ENCODE results near the gene RPS6KA3. TPM values are rescaled to one million over a fixed set of nuclear protein-coding genes. Genes with fewer than 3 reads are reported as not detected.

Gene RPS6KA3
- total RNA-seq, 1 donor from 2014 or later, result 9.0 TPM

DNA sequence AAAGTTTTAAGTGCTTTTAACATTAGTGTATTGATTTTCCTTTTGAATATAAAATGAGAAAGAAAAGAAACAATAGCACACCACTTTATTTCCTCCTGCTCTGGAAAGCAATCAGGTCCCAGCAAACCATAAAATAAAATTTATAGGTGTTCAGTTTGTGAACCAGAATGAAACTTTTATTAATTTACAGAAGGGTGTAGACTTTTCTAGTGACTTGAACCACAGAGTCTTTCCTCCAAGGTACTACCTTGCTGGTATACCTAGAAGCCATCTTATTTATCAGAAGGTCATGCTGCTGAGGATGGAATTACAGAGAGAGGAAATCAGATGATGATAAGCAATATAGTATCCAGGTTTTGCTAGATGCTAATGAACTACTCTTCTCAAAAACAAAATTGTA, 27.6 kb upstream of the RPS6KA3 start:
- no peaks in the 10 kb centered on the region for H3K4me1 Mint-ChIP-seq (ENCODE audit: low read depth, unreplicated experiment)
- H3K36me3 Mint-ChIP-seq (ENCODE audit: unreplicated experiment), result no peaks in the 10 kb centered on the region
- TF ChIP-seq, protein P1, sequence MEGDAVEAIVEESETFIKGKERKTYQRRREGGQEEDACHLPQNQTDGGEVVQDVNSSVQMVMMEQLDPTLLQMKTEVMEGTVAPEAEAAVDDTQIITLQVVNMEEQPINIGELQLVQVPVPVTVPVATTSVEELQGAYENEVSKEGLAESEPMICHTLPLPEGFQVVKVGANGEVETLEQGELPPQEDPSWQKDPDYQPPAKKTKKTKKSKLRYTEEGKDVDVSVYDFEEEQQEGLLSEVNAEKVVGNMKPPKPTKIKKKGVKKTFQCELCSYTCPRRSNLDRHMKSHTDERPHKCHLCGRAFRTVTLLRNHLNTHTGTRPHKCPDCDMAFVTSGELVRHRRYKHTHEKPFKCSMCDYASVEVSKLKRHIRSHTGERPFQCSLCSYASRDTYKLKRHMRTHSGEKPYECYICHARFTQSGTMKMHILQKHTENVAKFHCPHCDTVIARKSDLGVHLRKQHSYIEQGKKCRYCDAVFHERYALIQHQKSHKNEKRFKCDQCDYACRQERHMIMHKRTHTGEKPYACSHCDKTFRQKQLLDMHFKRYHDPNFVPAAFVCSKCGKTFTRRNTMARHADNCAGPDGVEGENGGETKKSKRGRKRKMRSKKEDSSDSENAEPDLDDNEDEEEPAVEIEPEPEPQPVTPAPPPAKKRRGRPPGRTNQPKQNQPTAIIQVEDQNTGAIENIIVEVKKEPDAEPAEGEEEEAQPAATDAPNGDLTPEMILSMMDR (IDR thresholded peaks at IDR 0.05; ENCODE audit: partially characterized antibody, unreplicated experiment), result no peak
- H3K9me3 Mint-ChIP-seq (ENCODE audit: unreplicated experiment), result no peaks in the 10 kb centered on the region
- H3K4me3 Mint-ChIP-seq (ENCODE audit: unreplicated experiment), result no peak overlapping the region
- no peak overlapping the region for H3K27ac Mint-ChIP-seq (ENCODE audit: unreplicated experiment)
- no peaks in the 10 kb centered on the region for H3K27me3 Mint-ChIP-seq (ENCODE audit: unreplicated experiment)
- no peak for DNase-seq

DNA sequence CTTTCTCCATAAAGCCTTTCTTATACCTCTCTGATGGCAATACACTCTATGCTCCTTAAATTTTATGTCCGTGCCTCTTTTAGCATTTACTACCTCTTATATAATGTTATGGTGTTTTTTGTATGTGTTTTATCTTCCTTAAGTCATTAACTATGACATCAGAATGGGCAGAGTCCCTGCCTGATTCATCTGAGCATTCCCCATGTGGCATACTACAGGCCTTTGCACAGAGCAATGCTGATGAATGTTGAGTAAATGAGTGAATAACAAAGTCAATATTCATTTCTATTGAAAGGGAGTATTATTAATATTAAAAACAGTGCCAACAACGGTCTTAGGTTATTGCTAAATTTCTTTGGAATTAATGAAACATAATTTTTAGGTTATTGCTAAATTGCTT, 18.8 kb upstream of the RPS6KA3 start:
- Mint-ChIP-seq H3K27me3 (ENCODE audit: unreplicated experiment) (peaks cover 2% of the 10 kb centered on the region), H3K4me3 (ENCODE audit: unreplicated experiment) (no peak overlapping the region), H3K9me3 (ENCODE audit: unreplicated experiment) (peaks cover 5% of the 10 kb centered on the region), H3K36me3 (ENCODE audit: unreplicated experiment) (no peaks in the 10 kb centered on the region), H3K27ac (ENCODE audit: unreplicated experiment) (no peak overlapping the region), H3K4me1 (ENCODE audit: low read depth, unreplicated experiment) (no peaks in the 10 kb centered on the region)
- DNase-seq, result no peak
- TF ChIP-seq, protein P1 (IDR thresholded peaks at IDR 0.05; ENCODE audit: partially characterized antibody, unreplicated experiment), result no peak

DNA sequence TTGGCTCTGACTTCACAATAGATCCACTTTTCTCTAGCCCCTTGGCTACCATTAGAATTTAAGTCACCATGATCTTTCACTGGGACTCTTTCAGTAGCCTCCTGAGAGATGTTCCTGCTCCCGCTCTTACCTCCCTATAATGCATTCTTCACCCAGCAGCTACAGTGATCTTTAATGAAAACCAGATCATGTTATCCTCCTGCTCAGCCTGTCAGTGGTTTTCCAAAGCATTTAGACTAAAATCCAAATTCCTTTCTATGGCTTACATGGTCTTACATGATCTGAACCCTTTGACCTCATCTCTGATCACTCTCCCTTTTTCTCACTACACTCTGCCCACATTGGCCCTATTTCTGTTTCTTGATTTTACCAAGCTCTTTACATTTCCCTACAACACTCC, 18.3 kb upstream of the RPS6KA3 start:
- no peak overlapping the region for H3K27ac Mint-ChIP-seq (ENCODE audit: unreplicated experiment)
- H3K4me1 Mint-ChIP-seq (ENCODE audit: low read depth, unreplicated experiment), result no peaks in the 10 kb centered on the region
- peaks cover 2% of the 10 kb centered on the region for H3K27me3 Mint-ChIP-seq (ENCODE audit: unreplicated experiment)
- TF ChIP-seq, protein P1 (IDR thresholded peaks at IDR 0.05; ENCODE audit: partially characterized antibody, unreplicated experiment), result no peak
- peaks cover 5% of the 10 kb centered on the region for H3K9me3 Mint-ChIP-seq (ENCODE audit: unreplicated experiment)
- no peak overlapping the region for H3K4me3 Mint-ChIP-seq (ENCODE audit: unreplicated experiment)
- no peak for DNase-seq
- no peaks in the 10 kb centered on the region for H3K36me3 Mint-ChIP-seq (ENCODE audit: unreplicated experiment)

DNA sequence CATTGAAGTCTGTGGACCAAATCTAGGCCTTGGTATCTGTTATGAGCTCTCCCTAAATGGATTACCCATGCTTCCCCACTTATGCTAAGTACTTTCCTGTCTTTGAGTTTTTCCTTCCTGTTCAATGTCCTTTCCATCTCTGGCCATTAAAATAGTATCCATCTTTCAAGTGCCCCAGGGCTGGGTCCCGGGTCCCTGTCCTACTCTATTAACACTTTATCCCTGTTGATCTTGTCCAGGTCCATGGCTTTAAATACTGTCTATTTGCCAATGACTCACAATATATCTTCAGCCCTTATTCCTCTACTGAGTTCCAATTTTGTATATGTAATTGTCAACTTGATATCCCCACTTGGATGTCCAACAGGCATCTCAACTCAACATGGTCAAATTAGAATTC, 17.7 kb upstream of the RPS6KA3 start:
- Mint-ChIP-seq H3K4me3 (ENCODE audit: unreplicated experiment) (no peak overlapping the region), H3K27ac (ENCODE audit: unreplicated experiment) (no peak overlapping the region), H3K36me3 (ENCODE audit: unreplicated experiment) (no peaks in the 10 kb centered on the region), H3K27me3 (ENCODE audit: unreplicated experiment) (peaks cover 2% of the 10 kb centered on the region), H3K9me3 (ENCODE audit: unreplicated experiment) (peaks cover 5% of the 10 kb centered on the region), H3K4me1 (ENCODE audit: low read depth, unreplicated experiment) (no peaks in the 10 kb centered on the region)
- TF ChIP-seq, protein P1 (IDR thresholded peaks at IDR 0.05; ENCODE audit: partially characterized antibody, unreplicated experiment), result no peak
- no peak for DNase-seq

DNA sequence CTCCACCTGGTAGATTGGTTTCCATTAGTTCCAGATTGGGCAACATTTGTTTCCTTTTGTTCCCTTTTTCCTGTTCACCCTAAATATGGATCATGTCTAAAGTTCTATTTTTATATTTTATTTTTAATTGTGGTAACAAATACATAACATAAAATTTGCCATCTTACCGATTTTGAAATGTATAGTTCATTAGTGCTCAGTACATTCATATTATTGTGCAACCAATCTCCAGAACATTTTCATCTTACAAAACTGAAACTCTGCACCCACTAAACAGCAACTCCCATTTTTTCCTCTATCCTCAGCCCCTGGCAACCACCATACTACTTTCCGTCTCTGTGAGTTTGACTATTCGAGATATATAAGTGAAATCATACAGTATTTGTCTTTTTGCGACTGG, 14.2 kb upstream of the RPS6KA3 start:
- H3K4me1 Mint-ChIP-seq (ENCODE audit: low read depth, unreplicated experiment), result no peaks in the 10 kb centered on the region
- H3K4me3 Mint-ChIP-seq (ENCODE audit: unreplicated experiment), result no peak overlapping the region
- TF ChIP-seq, protein P1 (IDR thresholded peaks at IDR 0.05; ENCODE audit: partially characterized antibody, unreplicated experiment), result no peak
- H3K9me3 Mint-ChIP-seq (ENCODE audit: unreplicated experiment), result peaks cover 3% of the 10 kb centered on the region
- no peak overlapping the region for H3K27ac Mint-ChIP-seq (ENCODE audit: unreplicated experiment)
- no peaks in the 10 kb centered on the region for H3K36me3 Mint-ChIP-seq (ENCODE audit: unreplicated experiment)
- DNase-seq, result no peak
- peaks cover 2% of the 10 kb centered on the region for H3K27me3 Mint-ChIP-seq (ENCODE audit: unreplicated experiment)

Data from glutamatergic neuron (in vitro differentiated cells).